Endometrium (tissue), 2 donors: ENCODE results near the gene PRKRIP1.
"Not testable (repeated sequence)": the region's sequence is repeated elsewhere in the genome, so short reads cannot be mapped to it uniquely, and the experiment has no call there.

Experiments
- FAIRE-seq: peaks from 2 replicates; lab custom pipeline; 2012; peaks lifted over from hg19 to GRCh38; lab: Jason Lieb, UNC
- donor health status: control.
- donor health status: control.

PRKRIP1 gene, protein sequence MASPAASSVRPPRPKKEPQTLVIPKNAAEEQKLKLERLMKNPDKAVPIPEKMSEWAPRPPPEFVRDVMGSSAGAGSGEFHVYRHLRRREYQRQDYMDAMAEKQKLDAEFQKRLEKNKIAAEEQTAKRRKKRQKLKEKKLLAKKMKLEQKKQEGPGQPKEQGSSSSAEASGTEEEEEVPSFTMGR

DNA sequence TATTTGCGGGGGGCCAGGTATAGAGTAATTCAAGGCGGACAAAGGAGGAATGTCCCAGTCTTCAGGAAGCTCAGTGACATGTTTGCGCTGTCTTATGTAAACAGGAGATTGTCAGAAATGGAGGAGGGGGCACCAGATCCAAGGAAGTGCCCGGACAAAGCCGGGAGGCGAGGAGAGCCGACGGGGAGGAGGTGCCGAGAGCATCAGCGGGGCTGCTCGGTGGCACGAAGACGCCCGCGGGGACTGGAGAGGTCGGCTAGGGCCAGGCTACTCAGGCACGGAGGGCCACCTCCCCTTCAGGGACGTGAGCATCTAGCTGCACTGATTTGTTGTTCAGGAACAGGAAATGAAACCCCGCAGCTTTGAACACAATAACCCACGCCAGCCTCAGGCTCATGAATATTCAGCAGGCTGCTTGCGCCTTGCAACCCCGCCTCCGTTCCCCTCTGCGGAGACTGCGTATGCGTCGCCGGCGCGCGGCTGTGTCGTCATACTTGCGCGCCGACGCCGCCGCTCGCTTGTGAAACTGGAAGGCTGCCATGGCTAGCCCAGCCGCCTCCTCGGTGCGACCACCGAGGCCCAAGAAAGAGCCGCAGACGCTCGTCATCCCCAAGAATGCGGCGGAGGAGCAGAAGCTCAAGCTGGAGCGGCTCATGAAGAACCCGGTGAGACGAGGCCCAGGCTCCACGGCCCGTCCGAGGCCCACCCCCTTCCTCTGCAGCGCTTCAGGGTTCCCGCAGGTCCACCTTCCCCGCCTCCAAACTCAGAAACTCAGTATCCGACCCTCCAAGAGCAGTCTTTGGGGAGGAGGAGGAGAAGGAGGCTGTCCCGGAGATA, at the start of gene PRKRIP1:
Gene PRKRIP1, plus strand, starts transcription at position 491 of the 837 bp plus-strand sequence. Its CDS starts 49 bp downstream, at position 540.
- no peak for FAIRE-seq

DNA sequence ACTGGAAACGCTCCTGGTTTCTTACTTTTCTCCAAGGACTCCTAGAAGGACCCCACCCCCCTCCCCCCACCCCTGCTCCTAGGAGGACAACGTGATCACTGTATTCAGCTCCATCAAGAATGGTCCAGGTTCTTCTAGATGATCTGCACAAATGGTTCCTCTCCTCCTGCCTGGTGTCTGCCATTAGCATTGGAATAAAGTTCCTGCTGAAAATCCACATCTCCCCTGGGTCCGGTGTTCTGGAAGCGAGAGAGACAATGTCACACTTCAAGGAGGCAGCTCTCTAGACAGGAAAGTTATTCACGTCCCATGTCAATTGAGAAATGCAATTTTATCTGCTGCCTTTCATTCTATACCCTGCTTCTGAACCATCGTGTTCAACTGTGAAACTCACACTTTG, 49.2 kb upstream of the PRKRIP1 start:
- not testable (repeated sequence) for FAIRE-seq

DNA sequence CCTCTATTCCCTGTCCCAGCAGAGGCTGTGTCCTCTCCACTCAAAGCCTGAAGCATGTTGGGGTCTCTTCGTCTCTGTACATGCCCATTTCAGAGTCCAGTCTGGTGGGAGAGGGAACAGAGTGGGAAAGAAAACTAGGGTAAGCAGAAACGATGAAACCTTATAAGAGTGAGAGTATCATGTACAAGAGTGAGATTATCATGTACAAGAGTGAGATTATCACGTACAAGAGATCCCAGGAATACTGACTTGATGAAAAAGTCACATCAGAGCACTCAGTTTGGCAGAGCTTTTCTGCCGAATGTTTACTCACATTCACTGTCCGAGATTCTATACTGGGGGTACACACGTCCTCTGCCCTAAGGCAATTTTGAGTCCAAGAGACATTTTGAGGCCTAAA, 39.8 kb upstream of the PRKRIP1 start, which contains the start of gene SPDYE6:
Gene SPDYE6, minus strand, starts transcription at position 101 of the 400 bp plus-strand sequence. CDS start 421 bp downstream, outside the sequence.
- FAIRE-seq = not testable (repeated sequence)

DNA sequence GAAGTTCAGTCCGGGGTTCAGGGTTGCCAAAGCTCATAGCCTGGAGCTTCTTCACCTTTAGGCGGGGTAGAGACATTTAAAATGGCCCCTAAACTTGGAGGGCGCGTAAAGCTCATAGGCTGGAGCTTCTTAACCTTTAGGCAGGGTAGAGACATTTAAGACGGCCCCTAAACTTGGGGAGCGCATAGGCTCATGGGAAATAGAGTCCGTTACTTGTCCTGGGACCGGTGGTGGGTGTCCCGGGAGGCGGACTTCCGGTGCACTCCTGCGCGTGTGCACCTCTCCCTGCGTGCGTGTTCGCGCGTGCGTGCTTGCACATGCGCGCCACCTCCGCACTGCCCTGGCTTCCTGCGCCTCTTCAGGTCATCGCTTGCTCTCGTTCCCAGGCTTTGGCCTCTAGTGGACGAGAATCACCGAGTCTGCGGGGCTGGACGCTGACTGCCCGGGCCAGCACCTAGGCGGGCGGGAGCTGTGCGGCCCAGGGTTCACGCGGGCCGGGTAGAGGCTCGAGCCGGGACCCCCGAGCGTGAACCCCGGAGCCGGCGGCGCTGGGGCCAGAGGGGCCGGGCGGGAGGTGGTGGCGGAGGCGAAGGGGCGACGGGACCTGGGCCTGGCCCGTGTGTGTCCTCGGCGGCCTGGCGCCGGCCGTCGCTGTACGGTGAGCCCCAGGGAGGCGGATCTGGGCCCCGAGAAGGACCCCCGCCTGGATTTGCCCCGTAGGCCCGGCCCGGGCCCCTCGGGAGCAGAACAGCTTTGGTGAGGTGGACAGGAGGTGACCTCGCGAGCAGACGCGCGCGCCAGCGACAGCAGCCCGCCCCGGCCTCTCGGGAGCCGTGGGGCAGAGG, 32.4 kb upstream of the PRKRIP1 start:
- not testable (repeated sequence) for FAIRE-seq

DNA sequence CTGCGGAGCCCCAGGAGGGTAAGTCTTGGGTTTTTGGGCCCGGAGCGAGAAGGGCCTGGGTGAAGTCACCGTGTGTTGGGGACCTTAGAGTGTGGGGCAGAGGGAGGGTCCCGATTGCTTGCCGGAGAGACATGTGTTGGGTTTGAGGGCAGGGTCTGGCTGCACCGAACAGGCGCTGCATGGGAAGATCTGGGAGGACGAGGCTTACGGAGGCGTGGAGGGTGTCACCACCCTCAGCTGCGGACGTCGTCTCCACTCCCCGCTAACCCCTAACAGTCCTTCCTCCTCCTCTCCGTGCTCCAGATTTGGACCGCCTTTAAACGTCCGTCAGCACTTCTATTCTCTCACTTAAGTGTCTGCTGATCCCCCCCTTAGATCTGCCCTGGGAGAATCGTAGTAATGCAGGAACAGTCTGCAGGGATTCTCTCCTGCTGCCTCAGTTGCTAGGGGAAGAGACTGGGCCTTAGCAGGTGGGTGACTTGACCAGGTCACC, 31.7 kb upstream of the PRKRIP1 start:
- FAIRE-seq = not testable (repeated sequence)

DNA sequence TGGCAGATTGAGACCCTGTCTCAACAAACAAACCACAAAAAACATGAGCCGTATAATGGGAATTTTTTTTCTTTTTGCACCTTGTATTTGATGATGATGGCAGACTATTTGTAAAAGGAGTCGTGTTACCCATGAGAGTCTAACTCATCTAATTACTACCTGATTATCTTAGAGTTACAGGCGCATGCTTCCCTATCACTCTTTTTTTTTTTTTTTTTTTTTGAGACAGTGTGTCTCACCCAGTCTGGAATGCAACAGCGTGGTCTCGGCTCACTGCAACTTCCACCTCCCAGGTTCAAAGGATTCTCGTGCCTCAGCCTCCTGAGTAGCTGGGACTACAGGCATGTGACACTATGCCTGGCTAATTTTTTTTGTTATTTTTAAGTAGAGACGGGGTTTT, 30.8 kb upstream of the PRKRIP1 start:
- FAIRE-seq = not testable (repeated sequence)

DNA sequence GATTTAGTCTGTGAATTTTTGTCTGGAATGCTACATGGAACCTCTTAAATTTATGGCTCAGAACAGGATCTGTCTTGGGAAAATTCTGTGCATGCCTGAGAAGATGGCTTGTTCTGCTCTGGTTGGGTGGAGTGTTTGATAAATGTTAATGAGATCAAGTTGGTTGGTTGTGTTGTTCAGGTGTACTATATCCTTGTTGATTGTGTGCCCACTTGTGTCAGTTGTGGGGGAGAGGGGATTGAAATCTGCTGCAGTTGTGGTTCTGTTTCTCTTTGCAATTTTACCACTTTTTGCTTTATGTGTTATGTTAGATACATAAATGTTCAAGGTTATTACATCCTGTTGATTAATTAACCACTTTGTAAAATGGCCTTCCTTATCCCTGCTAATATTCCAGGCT, 26.1 kb upstream of the PRKRIP1 start:
- FAIRE-seq = not testable (repeated sequence)

DNA sequence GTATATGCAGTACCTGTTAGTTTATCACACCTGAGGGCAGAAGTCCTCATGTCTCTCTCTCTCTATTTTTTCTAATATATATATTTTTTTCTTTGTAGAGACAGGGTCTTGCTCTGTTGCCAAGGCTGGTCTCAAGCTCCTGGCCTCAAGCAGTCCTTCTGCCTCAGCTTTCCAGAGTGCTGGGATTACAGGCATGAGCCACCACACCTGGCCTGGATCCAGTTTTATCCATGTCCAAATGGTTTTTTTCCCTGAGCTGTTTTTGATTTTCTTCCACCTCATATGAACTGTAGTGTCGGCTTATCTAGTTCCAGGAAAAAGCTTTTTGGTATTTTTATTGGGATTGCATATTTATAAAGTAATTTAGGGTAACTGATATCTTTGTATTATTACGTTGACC, 23.4 kb upstream of the PRKRIP1 start:
- not testable (repeated sequence) for FAIRE-seq

DNA sequence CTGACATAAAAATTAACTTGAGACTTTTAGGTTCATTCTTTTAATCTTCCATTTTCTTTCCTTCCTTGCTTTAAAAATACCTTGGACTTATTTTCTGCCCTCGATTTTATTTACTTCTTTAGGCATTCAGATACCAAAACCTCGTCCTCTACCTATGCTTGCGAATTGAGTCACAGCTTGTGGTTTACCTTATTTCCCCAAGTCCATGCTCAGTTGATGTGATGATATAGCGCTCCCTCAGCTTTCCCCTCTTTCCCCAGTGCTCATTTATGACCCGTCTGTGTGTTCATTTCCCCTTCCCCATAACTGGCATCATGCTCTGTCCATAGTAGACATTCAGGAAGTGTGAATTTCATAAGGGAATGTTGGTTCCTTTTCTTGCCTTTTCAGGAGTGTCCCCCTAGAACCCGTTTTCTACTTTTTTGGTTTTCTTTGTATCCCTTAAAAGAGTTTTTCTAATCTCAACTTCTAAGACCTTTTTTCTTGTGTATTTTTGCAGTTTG, 19.1 kb upstream of the PRKRIP1 start:
- no peak for FAIRE-seq

DNA sequence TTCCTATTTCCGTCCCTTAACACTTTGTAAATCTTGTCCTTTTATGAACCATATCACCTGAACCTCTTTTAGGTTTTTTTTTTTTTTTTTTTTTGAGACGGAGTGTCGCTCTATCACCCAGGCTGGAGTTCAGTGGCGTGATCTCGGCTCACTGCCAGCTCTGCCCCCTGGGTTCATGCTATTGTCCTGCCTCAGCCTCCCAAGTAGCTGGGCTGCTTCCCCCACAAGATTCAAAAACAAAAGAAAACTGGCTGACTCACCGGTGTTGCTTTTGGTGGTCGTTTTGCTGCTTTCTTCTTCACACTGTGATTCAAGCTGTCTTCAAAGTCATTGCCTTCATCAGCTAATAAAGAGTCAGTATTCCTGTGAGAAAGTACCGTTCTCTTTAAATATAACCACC, 15.3 kb upstream of the PRKRIP1 start:
- not testable (repeated sequence) for FAIRE-seq

DNA sequence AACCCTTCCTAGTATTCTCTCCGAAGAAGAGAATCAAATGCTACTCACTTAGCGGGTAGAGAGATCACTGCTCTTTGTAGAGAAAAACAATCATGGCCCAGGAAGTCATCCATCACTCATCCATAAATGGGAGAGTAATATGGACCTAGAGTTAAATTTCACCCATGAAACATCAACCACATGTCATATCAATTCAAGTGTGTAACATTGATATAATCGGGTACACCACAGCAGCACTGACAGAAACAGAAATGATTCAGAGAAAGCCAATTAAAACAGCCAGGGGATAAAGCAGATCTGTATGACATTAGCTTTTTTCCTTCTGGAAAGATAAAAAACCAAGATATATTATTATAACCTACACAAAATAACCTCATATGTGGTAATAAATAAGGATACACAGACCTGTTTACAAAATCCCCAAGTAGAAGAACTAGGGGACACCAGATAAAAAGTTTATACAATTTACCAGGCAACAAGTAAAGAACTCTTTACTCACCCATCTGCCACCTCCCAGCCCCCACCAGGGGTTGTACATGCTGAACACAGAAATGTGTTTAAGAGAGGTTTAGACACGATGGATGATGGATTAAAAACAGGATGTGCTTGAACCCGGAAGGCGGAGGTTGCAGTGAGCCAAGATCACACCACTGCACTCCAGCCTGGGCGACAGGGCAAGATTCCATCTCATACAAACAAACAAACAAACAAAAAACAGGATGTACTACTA, 14.3 kb upstream of the PRKRIP1 start:
- not testable (repeated sequence) for FAIRE-seq

DNA sequence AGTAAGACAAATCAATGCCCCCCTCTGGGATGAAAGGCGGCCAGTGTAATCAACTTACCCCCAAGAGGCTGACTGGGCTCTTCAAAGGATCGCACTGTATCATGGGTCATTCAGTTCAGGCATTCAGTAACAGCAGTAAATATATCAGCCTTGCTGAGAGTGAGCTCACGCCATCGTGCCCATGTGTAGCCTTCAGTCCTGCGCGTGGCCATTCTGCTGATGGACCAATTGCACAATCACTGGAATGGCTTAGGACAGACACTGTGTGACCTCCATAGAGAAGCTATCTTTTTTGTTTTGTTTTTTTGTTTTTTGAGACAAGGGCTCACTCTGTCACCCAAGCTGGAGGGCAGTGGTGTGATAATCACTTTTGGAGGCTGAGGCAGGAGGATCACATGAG, 9.1 kb upstream of the PRKRIP1 start:
- FAIRE-seq = no peak

DNA sequence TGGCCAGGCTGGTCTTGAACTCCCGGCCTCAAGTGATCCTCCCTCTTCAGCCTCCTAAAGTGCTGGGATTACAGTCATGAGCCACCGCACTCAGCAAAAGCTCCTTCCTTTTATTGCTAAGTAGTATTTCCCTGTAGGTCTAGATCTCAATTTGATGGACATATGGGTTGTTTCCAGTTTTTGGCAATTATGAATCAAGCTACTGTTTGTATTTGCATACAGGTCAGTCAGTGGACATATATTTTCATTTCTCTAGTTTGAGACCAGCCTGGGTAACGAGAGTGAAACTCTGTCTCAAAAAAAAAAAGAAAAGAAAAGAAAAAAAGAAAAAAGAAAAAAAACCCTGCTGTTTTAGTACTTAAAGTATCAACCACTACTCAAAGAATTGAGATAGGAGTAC, 6.4 kb upstream of the PRKRIP1 start:
- no peak for FAIRE-seq

DNA sequence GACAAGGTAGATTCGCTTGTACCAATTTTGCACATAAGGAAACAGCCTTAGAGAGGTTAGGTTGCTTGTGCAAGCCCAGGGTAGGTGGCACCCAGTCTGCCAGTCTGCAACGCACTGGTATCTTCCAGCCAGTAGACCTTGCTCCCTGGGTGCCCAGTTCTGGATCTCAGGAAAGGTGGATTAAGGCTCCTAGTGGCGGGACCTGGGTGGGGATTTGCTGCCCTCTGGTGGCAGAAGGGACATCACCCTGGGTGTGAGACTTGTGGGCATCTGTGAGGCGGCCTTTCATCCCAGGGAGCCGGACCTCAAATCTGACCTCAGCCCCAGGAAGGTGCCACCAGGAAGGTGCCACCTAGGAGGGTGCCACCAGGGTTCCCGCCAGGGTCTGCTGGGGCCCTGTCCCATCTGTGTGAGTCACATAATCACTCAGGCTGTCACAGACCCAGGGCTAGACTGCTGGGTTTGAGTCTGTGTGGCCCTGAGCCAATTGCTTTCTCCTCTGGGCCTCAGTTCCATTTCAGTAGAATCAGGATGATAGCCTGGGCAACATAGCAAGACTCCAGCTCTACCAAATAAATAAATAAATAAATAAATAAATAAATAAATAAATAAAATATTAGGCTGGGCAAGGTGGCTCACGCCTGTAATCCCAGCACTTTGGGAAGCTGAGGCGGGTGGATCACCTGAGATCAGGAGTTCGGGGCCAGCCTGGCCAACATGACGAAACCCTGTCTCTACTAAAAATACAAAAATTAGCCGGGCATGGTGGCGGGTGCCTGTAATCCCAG, 5.3 kb upstream of the PRKRIP1 start:
- FAIRE-seq = no peak

DNA sequence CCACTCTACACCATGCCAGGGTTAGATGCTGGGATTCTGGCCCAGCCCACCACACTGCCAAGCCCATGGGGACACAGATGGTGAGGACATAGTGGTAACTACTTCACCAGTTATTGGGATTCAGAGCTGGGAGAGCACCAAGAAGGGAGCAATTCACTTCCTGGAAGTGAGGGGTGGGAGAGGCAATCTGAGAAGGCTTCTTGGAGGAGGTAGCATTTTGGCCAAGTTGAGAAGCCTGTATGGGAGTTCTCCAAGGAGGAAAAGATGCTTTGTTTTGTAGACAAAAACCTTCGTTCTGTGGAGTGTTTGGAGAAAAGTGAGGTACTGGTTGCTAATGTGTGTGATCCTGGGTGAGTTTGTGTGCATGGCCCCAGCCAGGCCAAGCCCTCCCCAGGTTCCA, 3.8 kb upstream of the PRKRIP1 start:
- FAIRE-seq = no peak

DNA sequence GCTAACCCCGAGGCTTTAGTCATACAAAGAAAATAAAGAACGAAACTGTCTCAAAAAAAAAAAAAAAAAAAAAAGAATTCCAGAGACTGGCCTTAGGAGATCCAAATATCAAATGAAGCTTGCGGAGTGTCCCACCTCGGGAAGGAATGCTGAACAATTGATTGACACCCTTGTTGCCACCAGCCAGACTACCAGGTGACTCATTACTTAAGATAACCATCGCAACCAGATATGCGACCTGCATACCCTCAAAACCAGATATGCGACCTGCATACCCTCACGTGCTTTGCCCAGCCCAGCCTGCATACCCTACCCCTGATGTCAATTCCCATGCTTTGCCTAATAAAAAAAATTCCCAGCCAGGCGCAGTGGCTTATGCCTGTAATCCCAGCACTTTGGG, 2.7 kb upstream of the PRKRIP1 start:
- FAIRE-seq = no peak

DNA sequence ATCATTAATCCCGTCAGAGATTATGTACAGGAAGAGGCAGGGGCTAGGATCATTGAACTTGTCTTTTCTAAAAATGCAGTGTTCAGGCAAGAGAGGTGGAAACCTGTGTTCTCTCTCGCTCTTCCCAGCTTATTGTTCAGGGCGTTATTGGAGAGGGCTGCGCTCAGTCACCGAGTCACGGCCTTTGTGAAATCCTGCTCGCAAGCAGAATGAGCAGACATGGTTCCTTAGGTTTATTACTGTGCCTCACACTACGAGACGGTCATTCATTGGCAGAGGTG, 631 bp upstream of the PRKRIP1 start:
- FAIRE-seq = no peak

DNA sequence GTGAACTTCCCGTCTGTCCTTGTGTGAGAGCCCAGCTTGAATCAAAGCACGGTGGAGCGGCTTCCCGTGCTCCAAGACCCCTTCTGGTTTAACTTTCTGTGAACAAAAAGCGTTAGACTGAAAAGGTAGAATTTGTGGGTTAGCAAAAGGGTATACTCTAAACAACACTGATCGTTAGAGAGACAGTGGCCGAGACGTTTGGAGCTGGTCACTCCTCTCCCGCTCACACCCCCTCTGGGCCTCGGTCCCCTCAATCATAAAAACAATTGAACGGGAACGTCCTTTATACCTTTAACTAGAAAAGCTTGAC, 502 bp downstream of the PRKRIP1 start:
- FAIRE-seq = no peak

DNA sequence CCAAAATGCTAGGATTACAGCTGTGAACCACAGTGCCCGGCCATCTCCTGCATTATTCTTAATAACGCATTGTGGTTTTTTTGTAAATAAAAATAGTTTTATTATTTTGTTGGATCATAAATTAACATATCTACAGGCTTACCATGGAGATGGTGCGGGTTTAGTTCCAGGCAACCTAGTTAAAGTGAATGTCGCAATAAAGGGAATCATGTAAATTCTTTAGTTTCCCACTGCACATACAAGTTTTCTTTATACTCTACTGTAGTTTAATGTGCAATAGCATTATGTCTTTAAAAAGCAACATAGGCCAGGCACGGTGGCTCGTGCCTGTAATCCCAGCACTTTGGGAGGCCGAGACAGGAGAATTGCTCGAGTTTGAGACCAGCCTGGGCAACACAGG, 2.4 kb downstream of the PRKRIP1 start:
- no peak for FAIRE-seq

DNA sequence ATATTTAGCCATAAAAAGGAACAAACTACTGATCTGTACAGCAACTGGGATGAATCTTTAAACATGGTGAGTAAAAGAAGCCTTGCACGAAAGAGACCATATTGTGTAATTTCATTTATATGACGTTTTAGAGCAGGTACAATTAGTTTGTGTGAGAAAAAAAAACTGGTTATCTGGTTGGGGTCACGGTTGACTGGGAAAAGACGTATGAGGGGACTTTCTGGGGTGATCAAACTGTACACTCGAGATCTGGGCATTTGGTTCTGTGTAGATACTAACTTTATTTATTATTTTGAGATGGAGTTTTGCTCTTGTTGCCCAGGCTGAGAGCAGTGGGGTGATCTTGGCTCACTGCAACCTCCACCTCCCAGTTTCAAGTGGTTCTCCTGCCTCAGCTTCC, 4.2 kb downstream of the PRKRIP1 start:
- FAIRE-seq = no peak

DNA sequence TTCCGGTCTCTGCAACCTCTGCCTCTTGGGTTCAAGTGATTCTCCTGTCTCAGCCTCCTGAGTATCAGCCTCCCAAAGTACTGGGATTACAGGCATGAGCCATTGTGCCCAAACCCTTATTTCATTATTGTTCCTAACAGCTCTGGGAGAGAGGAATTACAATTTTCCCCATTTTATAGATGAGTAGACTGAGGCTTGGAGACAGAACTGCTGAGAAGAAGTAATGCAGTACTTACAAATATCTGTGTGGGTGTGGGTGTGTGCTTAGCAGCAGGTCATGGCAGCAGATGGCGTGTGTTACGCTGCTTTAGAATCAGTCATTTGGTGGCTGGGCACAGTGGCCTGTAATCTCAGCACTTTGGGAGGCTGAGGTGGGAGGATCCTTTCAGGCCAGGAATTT, 7.4 kb downstream of the PRKRIP1 start:
- FAIRE-seq = no peak
